Testis (tissue), 2 donors: ENCODE results near the gene GEMIN5.

Experiments used
- CTCF ChIP-seq, 3 experiments: fragments of 450-650 bp in 2 of 3; fragments of 200-600 bp in 1 of 3; sonication (generic) in 1 of 3; IDR thresholded peaks; one replicate each; pipeline ENCODE4 v1.5.1; 2016 to 2019; ENCODE audit warnings: antibody characterized with exemption in 3 of 3, mild to moderate bottlenecking in 2 of 3, moderate library complexity in 1 of 3
- POLR2A ChIP-seq: fragments of 450-650 bp; IDR thresholded peaks from one replicate; pipeline ENCODE4 v1.6.1; 2017; ENCODE audit warnings: antibody characterized with exemption, mild to moderate bottlenecking, moderate library complexity

- TF ChIP-seq CTCF (IDR thresholded peaks at IDR 0.05), result no peak
- TF ChIP-seq POLR2A, result no peak
Measured at GRCh38 chr5:154844809-154845208, 93.2 kb downstream of the GEMIN5 start.
